ENCODE measurements around the gene UEVLD.

The UEVLD gene

GRCh38 chr11:18611196-18611595 is 22.7 kb upstream of the UEVLD start:
- TF ChIP-seq ZNF239 (tag by site-specific recombination; IDR thresholded peaks at IDR 0.05), result no peak
- TF ChIP-seq REPIN1 (tag by site-specific recombination; IDR thresholded peaks at IDR 0.05; ENCODE audit: low read depth), result no peak
- TF ChIP-seq RBAK (tag by site-specific recombination; IDR thresholded peaks at IDR 0.05), result no peak
- TF ChIP-seq ZNF580 (tag by site-specific recombination; IDR thresholded peaks at IDR 0.05), result no peak
- TF ChIP-seq ZSCAN23 (tag by site-specific recombination; IDR thresholded peaks at IDR 0.05), result no peak
- TF ChIP-seq ZNF169 (tag by site-specific recombination; IDR thresholded peaks at IDR 0.05), result no peak
- no peak for TF ChIP-seq ZFP3 (tag by site-specific recombination; IDR thresholded peaks at IDR 0.05; ENCODE audit: low read depth)
- TF ChIP-seq HOXC10 (CRISPR knock-in tag; IDR thresholded peaks at IDR 0.05), result no peak
- no peak for TF ChIP-seq ZNF544 (tag by site-specific recombination; IDR thresholded peaks at IDR 0.05)
- TF ChIP-seq ZFHX2 (tag by site-specific recombination; conservative IDR thresholded peaks at IDR 0.05), result no peak
- no peak for TF ChIP-seq ZNF660 (tag by site-specific recombination; IDR thresholded peaks at IDR 0.05)
- no peak for TF ChIP-seq SP3 (tag by site-specific recombination; IDR thresholded peaks at IDR 0.05)
- no peak for TF ChIP-seq HOXD13 (CRISPR knock-in tag; IDR thresholded peaks at IDR 0.05; ENCODE audit: borderline replicate concordance)
- Histone ChIP-seq H3K4me1 (ENCODE audit: control insufficient read depth, insufficient read depth, low read length) (no peaks in the 10 kb centered on the region), H3K4me3 (ENCODE audit: low read depth, low read length) (no peak overlapping the region), H3K36me3 (ENCODE audit: control insufficient read depth in 2 of 2, insufficient read depth in 1 of 2, low read length in 2 of 2) (peaks cover 0 to 82% of the 10 kb centered on the region in 2 experiments; a peak in 1 of 3 replicates), H3K9me3 (ENCODE audit: control insufficient read depth, insufficient read depth, low read depth, low read length) (no peaks in the 10 kb centered on the region), H3K27ac (ENCODE audit: extremely low read depth, low read depth, low read length) (no peak overlapping the region)
- POLR2A ChIA-PET, result no interaction called here
- CTCF ChIA-PET, result no interaction called here

GRCh38 chr11:18608376-18608775 is 19.8 kb upstream of the UEVLD start:
- CTCF ChIA-PET, result no interaction called here
- H3K9me3 ChIP-seq (ENCODE audit: control insufficient read depth, insufficient read depth, low read depth, low read length), result no peaks in the 10 kb centered on the region
- H3K4me1 ChIP-seq (ENCODE audit: control insufficient read depth, insufficient read depth, low read length), result no peaks in the 10 kb centered on the region
- no peak overlapping the region for H3K4me3 ChIP-seq (ENCODE audit: low read depth, low read length)
- POLR2A ChIA-PET, result no interaction called here
- TF ChIP-seq GLIS2 (tag by site-specific recombination; IDR thresholded peaks at IDR 0.05) (no peak), ZNF214 (tag by site-specific recombination; IDR thresholded peaks at IDR 0.05; ENCODE audit: borderline replicate concordance) (no peak), ZNF133 (tag by site-specific recombination; IDR thresholded peaks at IDR 0.05) (no peak), ELK4 (IDR thresholded peaks at IDR 0.05; ENCODE audit: borderline replicate concordance, low read depth, low read length) (no peak), ZSCAN30 (tag by site-specific recombination; IDR thresholded peaks at IDR 0.05) (no peak), PRDM4 (tag by site-specific recombination; IDR thresholded peaks at IDR 0.05) (no peak), ZNF175 (tag by site-specific recombination; IDR thresholded peaks at IDR 0.05) (no peak), ZFP3 (tag by site-specific recombination; IDR thresholded peaks at IDR 0.05; ENCODE audit: low read depth) (no peak), INSM2 (tag by site-specific recombination; IDR thresholded peaks at IDR 0.05) (no peak), ZNF544 (tag by site-specific recombination; IDR thresholded peaks at IDR 0.05) (no peak), ZNF654 (tag by site-specific recombination; IDR thresholded peaks at IDR 0.05; ENCODE audit: low read depth) (no peak), ZNF350 (tag by site-specific recombination; IDR thresholded peaks at IDR 0.05) (no peak), ZNF266 (tag by site-specific recombination; IDR thresholded peaks at IDR 0.05; ENCODE audit: low read depth) (no peak), MZF1 (tag by site-specific recombination; IDR thresholded peaks at IDR 0.05; ENCODE audit: borderline replicate concordance) (no peak), BCL6B (tag by site-specific recombination; IDR thresholded peaks at IDR 0.05) (no peak), ZNF184 (tag by site-specific recombination; IDR thresholded peaks at IDR 0.05) (no peak), ZNF488 (tag by site-specific recombination; IDR thresholded peaks at IDR 0.05) (no peak), ZNF146 (tag by site-specific recombination; IDR thresholded peaks at IDR 0.05) (no peak), BCL11B (tag by site-specific recombination; IDR thresholded peaks at IDR 0.05; ENCODE audit: low read depth) (no peak)
- H3K27ac ChIP-seq (ENCODE audit: extremely low read depth, low read depth, low read length), result no peak overlapping the region
- peaks cover 0 to 61% of the 10 kb centered on the region in 2 experiments; a peak in 2 of 3 replicates for H3K36me3 ChIP-seq (ENCODE audit: control insufficient read depth in 2 of 2, insufficient read depth in 1 of 2, low read length in 2 of 2)

Measured in HEK293 (cell line).